GM10266 (cell line): ENCODE measurements around the gene TRIM7.
A peak's percentile ranks its signal among the peaks of the same experiment; 100 is the strongest.

ENCODE experiments used
- DNase-seq: peaks from one replicate; pipeline ENCODE4 v3.0.0; 2012; ENCODE audit errors: extremely low spot score
- TF ChIP-seq, protein P1 (sequence below): IDR thresholded peaks from 2 replicates; pipeline ENCODE4 v1.5.1; 2012; ENCODE audit warnings: mild to moderate bottlenecking, low read depth; ENCODE audit not compliant: control insufficient read depth, insufficient read depth; ENCODE audit errors: missing control alignments

Gene TRIM7

DNA sequence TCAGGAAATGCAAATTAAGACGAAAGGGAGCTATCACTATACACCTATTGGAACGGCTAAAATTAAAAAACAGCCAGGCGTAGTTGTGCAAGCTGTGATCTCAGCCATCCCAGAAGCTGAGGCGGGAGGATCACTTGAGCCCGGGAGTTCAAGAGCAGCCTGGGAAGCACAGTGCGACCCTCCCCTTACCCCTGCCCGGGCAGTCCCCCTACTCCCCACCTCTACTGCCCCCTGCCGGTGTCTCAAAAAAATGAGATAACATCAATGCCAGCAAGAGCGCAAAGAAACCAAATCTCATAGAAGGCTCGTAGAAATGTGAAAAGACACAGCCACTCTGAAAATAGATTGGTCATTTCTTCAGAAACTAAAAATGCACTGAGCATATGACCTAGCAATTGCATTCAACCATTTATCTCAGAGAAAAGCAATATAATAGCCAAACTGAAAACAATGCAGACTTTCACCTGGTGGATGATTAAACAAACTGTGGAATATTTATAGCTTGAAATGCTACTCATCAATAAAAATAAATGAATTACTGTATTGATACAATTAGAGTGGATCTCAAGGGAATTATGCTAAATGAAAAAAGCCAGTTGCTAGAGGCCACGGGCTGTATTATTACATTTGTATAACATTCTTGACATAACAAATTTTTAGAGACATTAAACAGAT, 37.0 kb downstream of the TRIM7 start:
- no peak for DNase-seq
- TF ChIP-seq, protein P1, sequence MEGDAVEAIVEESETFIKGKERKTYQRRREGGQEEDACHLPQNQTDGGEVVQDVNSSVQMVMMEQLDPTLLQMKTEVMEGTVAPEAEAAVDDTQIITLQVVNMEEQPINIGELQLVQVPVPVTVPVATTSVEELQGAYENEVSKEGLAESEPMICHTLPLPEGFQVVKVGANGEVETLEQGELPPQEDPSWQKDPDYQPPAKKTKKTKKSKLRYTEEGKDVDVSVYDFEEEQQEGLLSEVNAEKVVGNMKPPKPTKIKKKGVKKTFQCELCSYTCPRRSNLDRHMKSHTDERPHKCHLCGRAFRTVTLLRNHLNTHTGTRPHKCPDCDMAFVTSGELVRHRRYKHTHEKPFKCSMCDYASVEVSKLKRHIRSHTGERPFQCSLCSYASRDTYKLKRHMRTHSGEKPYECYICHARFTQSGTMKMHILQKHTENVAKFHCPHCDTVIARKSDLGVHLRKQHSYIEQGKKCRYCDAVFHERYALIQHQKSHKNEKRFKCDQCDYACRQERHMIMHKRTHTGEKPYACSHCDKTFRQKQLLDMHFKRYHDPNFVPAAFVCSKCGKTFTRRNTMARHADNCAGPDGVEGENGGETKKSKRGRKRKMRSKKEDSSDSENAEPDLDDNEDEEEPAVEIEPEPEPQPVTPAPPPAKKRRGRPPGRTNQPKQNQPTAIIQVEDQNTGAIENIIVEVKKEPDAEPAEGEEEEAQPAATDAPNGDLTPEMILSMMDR = peak; percentile 42

DNA sequence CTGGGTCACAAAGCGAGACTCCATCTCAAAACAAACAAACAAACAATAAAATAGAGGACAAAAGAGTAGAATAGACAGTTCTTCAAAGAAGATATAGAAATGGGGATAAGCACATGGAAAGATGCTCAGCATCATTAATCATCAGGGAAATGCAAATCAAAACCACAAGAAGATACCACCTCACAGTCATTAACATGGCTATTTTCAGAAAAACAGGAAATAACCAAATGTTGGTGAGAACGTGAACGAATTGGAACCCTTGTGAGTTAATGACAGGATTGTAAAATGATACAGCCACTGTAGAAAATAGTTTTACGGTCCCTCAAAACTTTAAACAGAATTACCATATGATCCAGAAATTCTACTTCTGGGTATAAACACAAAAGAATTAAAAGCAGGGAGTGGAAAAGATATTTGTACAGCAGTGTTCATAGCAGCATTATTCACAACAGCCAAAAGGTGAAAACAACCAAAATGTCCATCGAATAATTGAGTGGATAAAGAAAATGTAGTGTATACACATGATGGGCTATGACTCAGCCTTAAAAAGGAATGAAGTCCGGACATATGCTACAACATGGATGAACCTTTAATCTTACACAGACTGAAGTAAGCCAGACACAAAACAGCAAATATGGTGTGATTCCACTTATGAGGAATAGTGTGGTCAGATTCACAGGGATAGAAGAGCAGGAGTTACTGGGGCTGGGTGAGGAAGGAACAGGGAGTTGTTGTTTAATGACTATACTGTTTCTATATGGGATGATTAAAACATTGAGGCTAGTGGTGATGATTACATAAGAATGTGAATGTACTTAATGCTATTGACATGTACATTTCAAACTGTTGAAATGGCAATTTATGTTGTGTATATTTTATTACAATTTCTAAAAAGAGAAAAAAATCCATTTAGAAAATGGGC, 37.9 kb downstream of the TRIM7 start:
- TF ChIP-seq, protein P1 = no peak
- DNase-seq = no peak

DNA sequence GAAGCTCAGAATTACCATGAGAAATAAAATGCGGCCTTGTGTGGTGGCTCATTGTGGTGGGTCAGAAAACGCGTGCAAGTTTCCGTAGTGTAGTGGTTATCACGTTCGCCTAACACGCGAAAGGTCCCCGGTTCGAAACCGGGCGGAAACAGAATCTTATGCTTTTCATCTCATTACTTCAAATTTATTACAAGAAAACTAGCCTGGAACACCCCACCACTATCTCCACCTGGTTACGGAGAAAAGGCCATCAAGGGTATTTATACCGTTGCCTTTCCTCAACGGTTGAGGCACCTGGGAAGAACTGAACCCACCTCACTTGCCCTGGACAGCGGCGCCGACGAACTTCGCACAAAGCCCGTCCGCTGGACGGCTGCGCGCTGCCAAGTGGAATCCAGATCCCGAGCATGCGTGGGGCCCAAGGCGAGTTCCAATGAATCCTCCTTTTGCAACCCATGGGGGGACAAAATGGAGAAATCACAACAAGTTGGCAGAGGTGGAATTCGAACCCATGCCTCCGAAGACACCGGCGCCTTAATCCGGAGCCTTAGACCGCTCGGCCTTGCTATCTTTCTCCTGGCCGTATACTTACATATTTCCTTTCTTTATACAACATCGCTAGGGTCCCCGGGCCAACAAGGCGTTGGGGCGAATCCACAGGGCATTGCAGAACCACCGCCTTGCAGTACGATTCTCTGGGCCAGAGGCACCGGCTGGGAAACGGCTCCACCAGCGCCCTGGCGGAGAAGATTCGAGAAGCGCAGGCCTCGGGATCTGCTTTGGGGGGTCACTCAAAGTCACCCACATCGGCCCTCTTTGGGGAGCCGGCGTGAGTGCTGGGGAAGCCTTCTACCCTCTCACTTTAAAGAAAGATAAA, 40.7 kb downstream of the TRIM7 start:
- TF ChIP-seq, protein P1 = no peak
- no peak for DNase-seq

DNA sequence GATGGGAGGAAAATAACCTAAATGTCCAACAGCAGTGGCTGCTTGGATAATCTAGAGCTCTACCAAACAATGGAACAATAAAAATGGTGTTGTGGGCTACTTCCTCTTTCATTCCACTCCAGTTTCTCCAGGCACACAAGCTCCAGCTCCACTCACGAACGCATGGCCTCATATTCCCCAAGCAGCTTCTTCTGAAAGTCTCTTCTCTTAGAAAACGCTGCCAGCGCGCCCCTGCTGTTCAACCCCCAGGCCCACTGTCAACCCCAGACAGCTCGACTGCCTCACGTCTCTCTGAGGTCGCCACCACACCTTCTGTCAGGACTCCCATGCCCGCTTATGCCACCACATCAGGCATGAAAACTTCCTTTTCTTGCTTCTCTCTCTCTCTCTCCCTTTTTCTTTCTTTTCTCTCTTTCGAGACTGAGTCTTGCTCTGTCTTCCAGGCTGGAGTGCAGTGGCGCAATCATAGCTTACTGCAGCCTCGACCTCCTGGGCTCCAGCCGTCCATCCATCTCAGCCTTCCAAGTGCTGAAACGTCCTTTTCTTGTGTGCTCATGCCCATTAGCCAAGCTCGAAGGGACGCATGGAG, 41.4 kb downstream of the TRIM7 start:
- TF ChIP-seq, protein P1 = peak; percentile 9
- no peak for DNase-seq

DNA sequence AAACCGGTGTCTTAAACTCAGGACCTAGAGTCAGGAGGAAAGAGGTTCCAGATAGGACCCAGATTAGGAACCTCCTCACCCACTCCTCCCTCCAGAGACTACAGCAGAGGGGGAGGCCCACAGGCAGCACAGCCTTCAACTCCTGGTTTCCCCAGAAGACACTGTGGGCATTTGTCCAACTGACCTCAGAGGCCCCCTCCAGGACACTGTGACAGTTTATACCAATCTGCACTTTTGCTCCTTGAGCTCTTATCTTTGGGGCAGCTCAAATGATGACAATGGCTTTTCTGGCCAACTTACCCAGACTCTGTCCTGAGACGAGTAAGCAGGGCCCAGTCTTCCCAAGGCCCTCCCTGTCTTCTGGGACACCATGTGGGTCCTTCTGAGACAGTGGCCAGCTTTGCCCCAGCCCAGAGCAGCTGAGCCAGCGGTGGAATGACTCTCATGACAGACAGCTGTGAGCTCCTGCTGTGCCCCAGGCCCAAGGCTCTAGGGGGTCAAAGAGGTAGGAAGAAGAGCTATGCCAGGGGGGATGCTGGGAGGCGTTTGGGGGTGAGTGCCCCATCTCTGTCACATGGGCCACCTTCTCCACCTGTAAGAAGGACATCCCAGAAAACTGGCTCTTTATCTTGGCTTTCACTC, 43.3 kb downstream of the TRIM7 start:
- DNase-seq = no peak
- TF ChIP-seq, protein P1 = no peak

DNA sequence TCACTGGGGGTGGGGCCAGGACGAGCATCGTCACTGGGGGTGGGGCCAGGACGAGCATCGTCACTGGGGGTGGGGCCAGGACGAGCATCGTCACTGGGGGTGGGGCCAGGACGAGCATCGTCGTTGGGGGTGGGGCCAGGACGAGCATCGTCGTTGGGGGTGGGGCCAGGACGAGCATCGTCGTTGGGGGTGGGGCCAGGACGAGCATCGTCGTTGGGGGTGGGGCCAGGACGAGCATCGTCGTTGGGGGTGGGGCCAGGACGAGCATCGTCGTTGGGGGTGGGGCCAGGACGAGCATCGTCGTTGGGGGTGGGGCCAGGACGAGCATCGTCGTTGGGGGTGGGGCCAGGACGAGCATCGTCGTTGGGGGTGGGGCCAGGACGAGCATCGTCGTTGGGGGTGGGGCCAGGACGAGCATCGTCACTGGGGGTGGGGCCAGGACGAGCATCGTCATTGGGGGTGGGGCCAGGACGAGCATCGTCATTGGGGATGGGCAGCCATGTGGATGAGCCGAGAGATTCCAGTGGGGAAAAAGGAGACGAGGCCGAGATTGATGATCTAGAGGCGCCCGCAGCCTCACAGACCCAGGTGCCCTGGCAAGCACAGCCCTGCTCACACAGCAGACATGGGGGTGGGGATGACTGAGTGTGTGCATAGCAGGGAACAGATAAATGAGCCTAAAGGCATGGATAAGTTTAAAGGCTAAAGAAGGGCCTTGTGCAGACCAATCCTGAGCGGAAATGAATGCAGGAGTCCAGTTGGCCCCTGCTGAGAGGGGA, 44.1 kb downstream of the TRIM7 start:
- peak; percentile 51 for DNase-seq
